ENCODE results near the gene MAGED1.
A peak's percentile ranks its signal among the peaks of the same experiment; 100 is the strongest.

MAGED1 gene

GRCh38 chrX:51855698-51856097, 37.7 kb upstream of the MAGED1 start:
- Histone ChIP-seq H3K79me2 (ENCODE audit: insufficient read depth, low read length) (no peaks in the 10 kb centered on the region), H3K27me3 (ENCODE audit: insufficient read depth, low read length) (no peaks in the 10 kb centered on the region)

GRCh38 chrX:51857159-51857733, 36.2 kb upstream of the MAGED1 start:
- TF ChIP-seq EZH2 (IDR thresholded peaks at IDR 0.05; ENCODE audit: borderline replicate concordance, low read length) (no peak), CTCF (IDR thresholded peaks at IDR 0.05; ENCODE audit: low read length) (no peak)
- H3K9ac ChIP-seq (ENCODE audit: low read length) = no peak overlapping the region
- peaks cover 33% of the 10 kb centered on the region for H3K36me3 ChIP-seq (ENCODE audit: insufficient read depth, low read length)
- no peaks in the 10 kb centered on the region for H3K27me3 ChIP-seq (ENCODE audit: insufficient read depth, low read length)
- no peak overlapping the region for H3K27ac ChIP-seq (ENCODE audit: low read depth, low read length, poor library complexity, severe bottlenecking)
- H4K20me1 ChIP-seq (ENCODE audit: insufficient read depth, low read length) = no peaks in the 10 kb centered on the region
- no peaks in the 10 kb centered on the region; the same call in 1 of the 2 replicates for H3K9me3 ChIP-seq (ENCODE audit: low read length)
- no peaks in the 10 kb centered on the region for H3K79me2 ChIP-seq (ENCODE audit: insufficient read depth, low read length)
- no peaks in the 10 kb centered on the region for H3K9me2 ChIP-seq (ENCODE audit: low read depth, low read length)
- H3F3A ChIP-seq (ENCODE audit: insufficient read depth, low read length) = no peaks in the 10 kb centered on the region
- no peak overlapping the region for H3K4me2 ChIP-seq (ENCODE audit: low read length)
- H3K4me1 ChIP-seq (ENCODE audit: insufficient read depth, low read length, severe bottlenecking) = no peaks in the 10 kb centered on the region
- H3K4me3 ChIP-seq (ENCODE audit: low read depth, low read length, poor library complexity, severe bottlenecking) = no peak overlapping the region
- H2AFZ ChIP-seq (ENCODE audit: low read length) = no peak overlapping the region

More at GRCh38 chrX:51855698-51856097, 37.7 kb upstream of the MAGED1 start:
- Histone ChIP-seq H3K4me2 (ENCODE audit: low read length) (no peak overlapping the region), H3K27ac (ENCODE audit: low read depth, low read length, poor library complexity, severe bottlenecking) (no peak overlapping the region), H2AFZ (ENCODE audit: low read length) (no peak overlapping the region), H3K36me3 (ENCODE audit: insufficient read depth, low read length) (peaks cover 39% of the 10 kb centered on the region), H3K9ac (ENCODE audit: low read length) (no peak overlapping the region), H3K9me3 (ENCODE audit: low read length) (no peaks in the 10 kb centered on the region; the same call in 1 of the 2 replicates), H3K4me3 (ENCODE audit: low read depth, low read length, poor library complexity, severe bottlenecking) (no peak overlapping the region), H3F3A (ENCODE audit: insufficient read depth, low read length) (no peaks in the 10 kb centered on the region), H4K20me1 (ENCODE audit: insufficient read depth, low read length) (no peaks in the 10 kb centered on the region), H3K4me1 (ENCODE audit: insufficient read depth, low read length, severe bottlenecking) (no peaks in the 10 kb centered on the region), H3K9me2 (ENCODE audit: low read depth, low read length) (no peaks in the 10 kb centered on the region)
- no peak for TF ChIP-seq CTCF (IDR thresholded peaks at IDR 0.05; ENCODE audit: low read length)
- TF ChIP-seq EZH2 (IDR thresholded peaks at IDR 0.05; ENCODE audit: borderline replicate concordance, low read length) = no peak

GRCh38 chrX:51860679-51861078, 32.7 kb upstream of the MAGED1 start:
- peaks cover 25% of the 10 kb centered on the region for H3K36me3 ChIP-seq (ENCODE audit: insufficient read depth, low read length)
- H3K9ac ChIP-seq (ENCODE audit: low read length) = no peak overlapping the region
- no peak overlapping the region for H3K4me2 ChIP-seq (ENCODE audit: low read length)
- H3K4me3 ChIP-seq (ENCODE audit: low read depth, low read length, poor library complexity, severe bottlenecking) = no peak overlapping the region
- H3K4me1 ChIP-seq (ENCODE audit: insufficient read depth, low read length, severe bottlenecking) = no peaks in the 10 kb centered on the region
- H3F3A ChIP-seq (ENCODE audit: insufficient read depth, low read length) = no peaks in the 10 kb centered on the region
- H4K20me1 ChIP-seq (ENCODE audit: insufficient read depth, low read length) = no peaks in the 10 kb centered on the region
- H3K9me2 ChIP-seq (ENCODE audit: low read depth, low read length) = no peaks in the 10 kb centered on the region
- H2AFZ ChIP-seq (ENCODE audit: low read length) = no peak overlapping the region
- H3K79me2 ChIP-seq (ENCODE audit: insufficient read depth, low read length) = no peaks in the 10 kb centered on the region
- H3K27ac ChIP-seq (ENCODE audit: low read depth, low read length, poor library complexity, severe bottlenecking) = no peak overlapping the region
- TF ChIP-seq CTCF (IDR thresholded peaks at IDR 0.05; ENCODE audit: low read length) (peak; percentile 39; the same call in 1 of the 2 replicates), EZH2 (IDR thresholded peaks at IDR 0.05; ENCODE audit: borderline replicate concordance, low read length) (no peak)
- H3K27me3 ChIP-seq (ENCODE audit: insufficient read depth, low read length) = no peaks in the 10 kb centered on the region
- H3K9me3 ChIP-seq (ENCODE audit: low read length) = no peaks in the 10 kb centered on the region; the same call in 1 of the 2 replicates

All from OCI-LY1 (cell line).